ENCODE results near the gene PPWD1. TPM values are rescaled to one million over a fixed set of nuclear protein-coding genes. Genes with fewer than 3 reads are reported as not detected.

The PPWD1 gene
- total RNA-seq: 10 to 100 TPM; 20.9 to 71.2 (median 28.4) TPM

DNA sequence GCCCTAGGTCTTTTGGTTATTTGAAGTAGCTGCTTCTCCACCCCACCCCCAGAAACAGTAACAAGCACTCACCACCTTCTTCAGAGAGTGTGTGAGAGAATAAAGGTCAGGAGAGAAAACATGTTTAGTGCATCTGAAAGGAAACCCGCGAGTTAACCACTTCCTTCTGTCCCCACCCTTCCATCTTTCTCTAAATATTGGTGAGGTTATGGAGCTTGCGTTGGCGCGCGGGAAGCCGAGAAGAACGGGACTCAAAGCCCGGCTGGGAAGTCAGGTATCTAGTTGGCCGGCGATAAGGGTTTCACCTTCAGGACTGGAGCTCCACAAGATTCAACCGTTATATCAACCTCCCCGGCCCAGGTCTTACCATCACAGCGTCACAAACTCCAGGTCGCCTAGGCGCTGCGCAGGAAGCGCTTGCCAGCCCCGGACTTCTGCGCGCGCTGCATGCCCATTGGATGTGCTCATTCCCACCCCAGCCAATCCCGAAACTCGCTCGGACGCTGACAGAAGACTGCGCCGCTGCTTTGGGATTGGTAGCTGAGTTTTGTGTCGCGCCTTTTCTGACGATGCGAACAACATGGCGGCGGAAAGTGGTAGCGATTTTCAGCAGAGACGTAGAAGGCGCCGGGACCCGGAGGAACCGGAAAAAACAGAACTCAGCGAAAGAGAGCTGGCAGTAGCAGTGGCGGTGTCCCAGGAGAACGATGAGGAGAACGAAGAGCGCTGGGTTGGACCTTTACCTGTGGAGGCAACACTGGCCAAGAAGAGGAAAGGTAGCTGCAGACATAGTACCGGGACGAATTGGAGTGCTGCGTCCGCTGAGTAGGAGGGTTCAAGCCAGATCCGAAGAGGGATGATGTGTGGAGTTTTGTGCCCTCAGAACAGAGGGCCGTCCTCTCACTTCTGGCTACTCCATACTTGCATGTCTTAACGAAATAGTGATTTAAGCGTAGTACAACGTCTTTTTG lies at the start of gene PPWD1, which contains the start of gene CENPK:
Gene PPWD1 (plus strand): TSS at position 566 of the 971 bp plus-strand sequence. CDS start 15 bp downstream, at position 581.
Gene CENPK (minus strand): TSS at position 438 of the 971 bp plus-strand sequence. CDS start 8,261 bp downstream, outside the sequence.
- ATAC-seq (ENCODE audit: low FRiP score): peak; percentile 100
- no peak for TF ChIP-seq CTCF (IDR thresholded peaks at IDR 0.05)
- DNase-seq (ENCODE audit: low spot score): peak; percentile 90

- TF ChIP-seq CTCF (IDR thresholded peaks at IDR 0.05): no peak
- no peak for DNase-seq (ENCODE audit: low spot score)
- ATAC-seq (ENCODE audit: low FRiP score): no peak
Observed at GRCh38 chr5:65525726-65526125, 37.4 kb upstream of the PPWD1 start.

GRCh38 chr5:65530904-65531303 lies 32.2 kb upstream of the PPWD1 start:
- DNase-seq (ENCODE audit: low spot score): no peak
- no peak for ATAC-seq (ENCODE audit: low FRiP score)
- no peak for TF ChIP-seq CTCF (IDR thresholded peaks at IDR 0.05)

GRCh38 chr5:65535529-65535987 lies 27.5 kb upstream of the PPWD1 start:
- TF ChIP-seq CTCF (IDR thresholded peaks at IDR 0.05): no peak
- DNase-seq (ENCODE audit: low spot score) (no peak), ATAC-seq (ENCODE audit: low FRiP score) (no peak)

- no peak for DNase-seq (ENCODE audit: low spot score)
- ATAC-seq (ENCODE audit: low FRiP score): no peak
- no peak for TF ChIP-seq CTCF (IDR thresholded peaks at IDR 0.05)
Observed at GRCh38 chr5:65539827-65540226, 23.3 kb upstream of the PPWD1 start.

GRCh38 chr5:65544473-65544872 lies 18.6 kb upstream of the PPWD1 start:
- no peak for DNase-seq (ENCODE audit: low spot score)
- no peak for TF ChIP-seq CTCF (IDR thresholded peaks at IDR 0.05)
- ATAC-seq (ENCODE audit: low FRiP score): no peak

All from omental fat pad (tissue), 4 donors.